H1 (cell line): ENCODE measurements around the gene FAM50A. TPM values are rescaled to one million over a fixed set of nuclear protein-coding genes. Genes with fewer than 3 reads are reported as not detected.

ENCODE experiments used
- CTCF ChIA-PET: fragments of 300-600 bp; sonication (Branson Sonifier 250); formaldehyde crosslinking; loops from one replicate; lab custom pipeline; 2021; ENCODE audit not compliant: partially characterized antibody; lab: Charles Lee
- POLR2A ChIA-PET: fragments of 300-600 bp; sonication (Branson Sonifier 250); formaldehyde crosslinking; loops from one replicate; lab custom pipeline; 2021; ENCODE audit warnings: inconsistent platforms; ENCODE audit not compliant: partially characterized antibody; lab: Charles Lee
- DNase-seq, 2 experiments: peaks; one replicate each; pipeline versions ENCODE4 v3.0.0 to v3.0.0-alpha.2; 2010 to 2022; ENCODE audit warnings: low spot score in 2 of 2, low read depth in 1 of 2, mixed read lengths in 1 of 2
- FAIRE-seq: peaks from 2 replicates; lab custom pipeline; 2011; peaks lifted over from hg19 to GRCh38; lab: Jason Lieb, UNC
- H2AFZ ChIP-seq: 2 replicates; pipeline ENCODE4 v1.8.1; 2012; ENCODE audit warnings: low read length, inconsistent platforms
- H2AK5ac ChIP-seq: 2 replicates; pipeline ENCODE4 v1.6.1; 2013; ENCODE audit warnings: low read depth, low read length
- H2BK120ac ChIP-seq: replicated peaks from 2 replicates; pipeline ENCODE3; 2013; ENCODE audit warnings: low read depth, low read length, inconsistent platforms
- H2BK12ac ChIP-seq: 2 replicates; pipeline ENCODE4 v1.6.1; 2013; ENCODE audit warnings: low read depth, low read length
- H2BK15ac ChIP-seq: 2 replicates; pipeline ENCODE4 v1.6.1; 2013; ENCODE audit warnings: low read length
- H2BK20ac ChIP-seq: 2 replicates; pipeline ENCODE4 v1.6.1; 2013; ENCODE audit warnings: low read length
- H2BK5ac ChIP-seq: 2 replicates; pipeline ENCODE4 v1.6.1; 2013; ENCODE audit warnings: low read depth, low read length
- H3K14ac ChIP-seq: 2 replicates; pipeline ENCODE4 v1.6.1; 2013; ENCODE audit warnings: inconsistent platforms; ENCODE audit not compliant: insufficient read length
- H3K18ac ChIP-seq: 2 replicates; pipeline ENCODE4 v1.6.1; 2013; ENCODE audit warnings: low read length; ENCODE audit errors: extremely low read depth
- H3K23ac ChIP-seq: 2 replicates; pipeline ENCODE4 v1.6.1; 2013; ENCODE audit warnings: inconsistent platforms; ENCODE audit not compliant: insufficient read length
- H3K23me2 ChIP-seq: 2 replicates; pipeline ENCODE4 v1.6.1; 2013; ENCODE audit warnings: low read depth, low read length
- H3K27ac ChIP-seq: 2 replicates; pipeline ENCODE4 v1.6.1; 2011; ENCODE audit warnings: low read depth, low read length, inconsistent platforms
- H3K27me3 ChIP-seq, 4 experiments: replicated peaks in 1 of 4; 1 replicate in 1 of 4; 2 replicates in 3 of 4; pipeline versions ENCODE4 v1.6.1 to v1.8.1; 2011 to 2013; ENCODE audit warnings: low read length in 3 of 4, mild to moderate bottlenecking in 3 of 4, inconsistent platforms in 2 of 4, mixed read lengths in 2 of 4, moderate library complexity in 1 of 4; ENCODE audit not compliant: control insufficient read depth in 3 of 4, insufficient read depth in 3 of 4; ENCODE audit errors: extremely low read depth in 1 of 4
- H3K36me3 ChIP-seq, 4 experiments: 2 replicates each; pipeline versions ENCODE4 v1.6.1 to v1.8.1; 2011 to 2013; ENCODE audit warnings: mild to moderate bottlenecking in 4 of 4, low read length in 3 of 4, moderate library complexity in 2 of 4, control low read depth in 1 of 4, inconsistent platforms in 1 of 4; ENCODE audit not compliant: insufficient read depth in 4 of 4, control insufficient read depth in 2 of 4
- H3K4ac ChIP-seq: replicated peaks from 2 replicates; pipeline ENCODE3; 2013; ENCODE audit warnings: low read length, low read depth, mixed read lengths, inconsistent platforms; ENCODE audit not compliant: insufficient read length
- H3K4me1 ChIP-seq, 4 experiments: replicated peaks in 1 of 4; 1 replicate in 1 of 4; 2 replicates in 3 of 4; pipeline versions ENCODE4 v1.6.1 to v1.8.1; 2011 to 2013; ENCODE audit warnings: low read length in 3 of 4, inconsistent platforms in 2 of 4, mixed read lengths in 1 of 4; ENCODE audit not compliant: insufficient read depth in 4 of 4, control insufficient read depth in 3 of 4
- H3K4me2 ChIP-seq, 2 experiments: 2 replicates each; pipeline versions ENCODE4 v1.6.1 to v1.8.1; 2011 to 2013; ENCODE audit warnings: low read depth in 2 of 2, low read length in 2 of 2, control low read depth in 1 of 2, inconsistent platforms in 1 of 2, mild to moderate bottlenecking in 1 of 2; ENCODE audit not compliant: insufficient read depth in 1 of 2
- H3K4me3 ChIP-seq, 4 experiments: fragments of 200-600, 300-600 bp in 1 of 4; sonication (generic), shearing (Covaris generic), sonication (Bioruptor Twin) in 1 of 4; 2 replicates each; pipeline versions ENCODE4 v1.5.1 to v1.8.1; 2011 to 2016; ENCODE audit warnings: low read length in 4 of 4, low read depth in 3 of 4, control low read depth in 2 of 4, inconsistent platforms in 2 of 4, mild to moderate bottlenecking in 2 of 4, mixed read lengths in 1 of 4, moderate library complexity in 1 of 4; ENCODE audit not compliant: insufficient read depth in 2 of 4; ENCODE audit errors: extremely low read depth in 1 of 4
- H3K56ac ChIP-seq: replicated peaks from 2 replicates; pipeline ENCODE3; 2013; ENCODE audit warnings: low read depth, mild to moderate bottlenecking, mixed read lengths, low read length, inconsistent platforms; ENCODE audit not compliant: insufficient read length
- H3K79me1 ChIP-seq: 2 replicates; pipeline ENCODE4 v1.6.1; 2013; ENCODE audit warnings: low read depth, low read length, control low read depth
- H3K79me2 ChIP-seq, 2 experiments: 2 replicates each; pipeline versions ENCODE4 v1.6.1 to v1.8.1; 2012 to 2013; ENCODE audit warnings: low read length in 2 of 2, mild to moderate bottlenecking in 2 of 2, inconsistent platforms in 1 of 2; ENCODE audit not compliant: insufficient read depth in 2 of 2, control insufficient read depth in 1 of 2
- H3K9ac ChIP-seq, 4 experiments: replicated peaks in 1 of 4; 1 replicate in 1 of 4; 2 replicates in 3 of 4; pipeline versions ENCODE4 v1.6.1 to v1.8.1; 2011 to 2013; ENCODE audit warnings: low read depth in 3 of 4, low read length in 3 of 4, control low read depth in 2 of 4, mild to moderate bottlenecking in 2 of 4, moderate library complexity in 2 of 4, inconsistent platforms in 1 of 4; ENCODE audit errors: extremely low read depth in 1 of 4
- H3K9me3 ChIP-seq, 2 experiments: 2 replicates each; pipeline versions ENCODE4 v1.6.1 to v1.8.1; 2012 to 2013; ENCODE audit warnings: mild to moderate bottlenecking in 2 of 2, moderate library complexity in 2 of 2, control low read depth in 1 of 2, inconsistent platforms in 1 of 2, low read depth in 1 of 2, low read length in 1 of 2, mixed read lengths in 1 of 2; ENCODE audit not compliant: insufficient read depth in 2 of 2
- H4K20me1 ChIP-seq, 2 experiments: replicated peaks in 1 of 2; 2 replicates each; pipeline versions ENCODE3 to v1.8.1; 2011 to 2013; ENCODE audit warnings: inconsistent platforms in 2 of 2, low read length in 2 of 2, mild to moderate bottlenecking in 1 of 2; ENCODE audit not compliant: insufficient read depth in 2 of 2, control insufficient read depth in 1 of 2
- H4K5ac ChIP-seq: 2 replicates; pipeline ENCODE4 v1.6.1; 2013; ENCODE audit warnings: low read length, low read depth, mixed read lengths, inconsistent platforms; ENCODE audit not compliant: insufficient read length
- H4K8ac ChIP-seq: 2 replicates; pipeline ENCODE4 v1.8.0; 2013; ENCODE audit warnings: mild to moderate bottlenecking, moderate library complexity, low read length, inconsistent platforms; ENCODE audit not compliant: insufficient read depth; ENCODE audit errors: extremely low read depth
- H4K91ac ChIP-seq: replicated peaks from 2 replicates; pipeline ENCODE3; 2013; ENCODE audit warnings: low read length, mixed read lengths, inconsistent platforms; ENCODE audit not compliant: insufficient read length
- ATF3 ChIP-seq: IDR thresholded peaks from 2 replicates; pipeline ENCODE4 v1.6.1; 2011; ENCODE audit warnings: low read depth, mild to moderate bottlenecking, low read length; ENCODE audit not compliant: insufficient read depth
- CBX5 ChIP-seq: fragments of 300-800, 300-1000 bp; sonication (generic); IDR thresholded peaks from 2 replicates; pipeline ENCODE4 v1.7.1; 2016; ENCODE audit warnings: antibody characterized with exemption, low read length, low read depth
- EGR1 ChIP-seq: IDR thresholded peaks from 2 replicates; pipeline ENCODE4 v1.6.1; 2011; ENCODE audit warnings: low read depth, low read length, borderline replicate concordance
- GTF2F1 ChIP-seq: IDR thresholded peaks from 2 replicates; pipeline ENCODE4 v1.6.1; 2012; ENCODE audit warnings: low read depth, low read length, improper control_type of control experiment, borderline replicate concordance
- KDM1A ChIP-seq: fragments of 200-600, 300-600 bp; sonication (generic); IDR thresholded peaks from 2 replicates; pipeline ENCODE4 v1.7.1; 2016; ENCODE audit warnings: mild to moderate bottlenecking, low read length, borderline replicate concordance
- SUZ12 ChIP-seq: fragments of 200-600 bp; sonication (generic); IDR thresholded peaks from 2 replicates; pipeline ENCODE4 v1.6.1; 2012; ENCODE audit warnings: mild to moderate bottlenecking, inconsistent platforms, low read length, moderate library complexity, mixed read lengths
- WGBS, 2 experiments: shearing (Covaris generic) in 1 of 2; methylation state at CpG; one replicate each; pipeline versions ENCODE4 v1.1.6 to v1.1.7; 2013 to 2015; ENCODE audit warnings: low lambda C conversion rate in 2 of 2, mixed read lengths in 2 of 2, inconsistent platforms in 1 of 2, low coverage in 1 of 2, missing lambda C conversion rate in 1 of 2; ENCODE audit not compliant: insufficient replicate concordance in 2 of 2, insufficient coverage in 1 of 2, insufficient read length in 1 of 2; ENCODE audit errors: extremely low coverage in 1 of 2, missing lambda C conversion rate in 1 of 2; 5-methylcytosine and 5-hydroxymethylcytosine counted together
- polyA plus RNA-seq, 7 experiments: library from polyadenylated mRNA; depleted of rRNA in 3 of 7; stranded (reverse) in 5 of 7; unstranded in 2 of 7; fragments of >200 nt in 5 of 7; fragments of 200-250 nt in 2 of 7; gene quantifications; 1 replicate in 5 of 7; 2 replicates in 1 of 7; 4 replicates in 1 of 7; pipeline versions ENCODE4 v1.2.1 to v1.2.3, GENCODE V29; 2011 to 2013; ENCODE audit warnings: missing spikeins in 2 of 7, mixed read lengths in 2 of 7
- total RNA-seq: library from RNA; stranded (reverse); fragmentation: NEBNext Ultra II Directional; extraction: Animal tissue kit (Norgen Biotek cat#: 25700); gene quantifications from 2 replicates; pipeline ENCODE4 v1.2.1, GENCODE V29; 2021

The FAM50A gene
- total and polyA plus RNA-seq, 2 of the 8 experiments (the other 6 are each of a cell fraction or from before 2014, with no cell fraction given) = 30.7 to 48.7 TPM

GRCh38 chrX:154441564-154441963, 2.4 kb upstream of the FAM50A start:
- CTCF ChIA-PET = interaction anchor here (0.9 kb wide), 1 partner anchor 18 kb away, joined by 3 read pairs; no protein-coding TSS in a partner anchor
- POLR2A ChIA-PET = interaction anchor here (0.8 to 2.2 kb wide), 5 partner anchors 35 to 80 kb away, joined by 3 to 6 read pairs (median 4); partner anchors contain the start of genes LAGE3 and UBL4A

More at GRCh38 chrX:154441564-154441963, 2.4 kb upstream of the FAM50A start:
- Histone ChIP-seq H3K27me3 (no peaks in the 10 kb centered on the region), H4K91ac (no peak overlapping the region), H3K4me3 (no peak overlapping the region), H3K23ac (no peak overlapping the region), H3K4ac (no peak overlapping the region), H3K9ac (no peak overlapping the region), H2BK5ac (no peak overlapping the region), H2BK15ac (no peak overlapping the region), H2AFZ (no peak overlapping the region), H4K5ac (no peak overlapping the region), H3K79me2 (peaks cover 0 to 17% of the 10 kb centered on the region in 2 experiments; a peak in 2 of 4 replicates), H3K18ac (no peak overlapping the region), H3K9me3 (no peaks in the 10 kb centered on the region), H3K4me2 (no peak overlapping the region), H3K36me3 (peaks cover 0 to 27% (median 11%) of the 10 kb centered on the region in 4 experiments; a peak in 5 of 8 replicates), H2BK12ac (no peak overlapping the region), H4K20me1 (peaks cover 0 to 13% of the 10 kb centered on the region in 2 experiments), H3K4me1 (peaks cover 0 to 9% (median 5%) of the 10 kb centered on the region in 4 experiments; a peak in 6 of 7 replicates), H3K23me2 (peaks cover 6% of the 10 kb centered on the region; the same call in 1 of the 2 replicates), H2AK5ac (no peak overlapping the region), H3K56ac (no peak overlapping the region), H4K8ac (no peak overlapping the region), H3K79me1 (no peaks in the 10 kb centered on the region; the same call in 1 of the 2 replicates), H2BK120ac (no peak overlapping the region), H2BK20ac (no peak overlapping the region), H3K27ac (no peak overlapping the region), H3K14ac (no peak overlapping the region)
- TF ChIP-seq ATF3 (no peak), GTF2F1 (no peak), KDM1A (no peak), CBX5 (no peak), SUZ12 (no peak), EGR1 (no peak)
- FAIRE-seq (no peak), DNase-seq (no peak)
- 100% methylated on average over 1 of the region's 11 CpGs; no CpG with 5 or more reads in 1 of the 2 experiments for WGBS, 2 experiments
